Right lobe of liver (tissue), 6 donors: Measurements from ENCODE around the gene AVPI1. TPM values are rescaled to one million over a fixed set of nuclear protein-coding genes. Genes with fewer than 3 reads are reported as not detected.
A peak's percentile ranks its signal among the peaks of the same experiment; 100 is the strongest.

Source experiments
- ATAC-seq, 4 donors: fragments of 200-7000 bp; cut with Tn5 transposase; one replicate each; pipeline ENCODE4 v1.9.1; 2020; ENCODE audit warnings: mild to moderate bottlenecking in 4 of 4, moderate library complexity in 4 of 4
- DNase-seq, 3 donors: peaks; one replicate each; pipeline ENCODE4 v3.0.0-alpha.2; 2020
- H3K27ac ChIP-seq, 3 donors: fragments of 200-600 bp; one replicate each; pipeline ENCODE4 v1.8.0; 2022
- H3K27me3 ChIP-seq, 2 donors: fragments of 200-600 bp; one replicate each; pipeline ENCODE4 v1.8.0; 2022
- H3K36me3 ChIP-seq, 4 donors: fragments of 200-600 bp; sonication (generic) in 1 of 4; one replicate each; pipeline versions ENCODE4 v1.5.1 to v1.8.0; 2017 to 2022; ENCODE audit warnings: control low read depth in 1 of 4
- H3K4me1 ChIP-seq, 4 donors: fragments of 200-600 bp; sonication (generic) in 1 of 4; one replicate each; pipeline versions ENCODE4 v1.5.1 to v1.8.0; 2017 to 2022; ENCODE audit warnings: control low read depth in 1 of 4
- H3K4me3 ChIP-seq, 3 donors: fragments of 200-600 bp; one replicate each; pipeline ENCODE4 v1.8.0; 2022
- H3K9me3 ChIP-seq, 4 donors: fragments of 200-600 bp; sonication (generic) in 1 of 4; one replicate each; pipeline versions ENCODE4 v1.5.1 to v1.8.0; 2017 to 2022; ENCODE audit warnings: control low read depth in 1 of 4
- POLR2A ChIP-seq: fragments of 450-650 bp; IDR thresholded peaks from one replicate; pipeline ENCODE4 v1.6.1; 2017; ENCODE audit warnings: antibody characterized with exemption, mild to moderate bottlenecking
- WGBS: methylation state at CpG from one replicate; pipeline ENCODE4 v1.1.6; 2018; ENCODE audit warnings: low coverage, low lambda C conversion rate; ENCODE audit not compliant: insufficient coverage; ENCODE audit errors: missing lambda C conversion rate; 5-methylcytosine and 5-hydroxymethylcytosine counted together
- intact Hi-C, 2 donors: fragments of 100-400 bp; cut with DNase I; formaldehyde crosslinking; loops; one replicate each; pipeline versions ENCODE4 v1.11.2 to v1.14.1; 2022
- total RNA-seq, 6 experiments: library from RNA; depleted of rRNA in 2 of 6; stranded (reverse); fragments of >200 nt in 2 of 6; fragmentation: NEBNext Ultra II Directional in 3 of 6; extraction: Animal tissue kit (Norgen Biotek cat#: 25700) in 3 of 6; gene quantifications; one replicate each; pipeline versions ENCODE4 v1.1.0 to v1.2.4, GENCODE V29; 2016 to 2023
- TF ChIP-seq, protein P1 (sequence below), 4 donors: fragments of 200-600 bp in 3 of 4; fragments of 450-650 bp in 1 of 4; IDR thresholded peaks; one replicate each; pipeline versions ENCODE4 v1.5.1 to v1.8.0; 2016 to 2022; ENCODE audit warnings: antibody characterized with exemption in 4 of 4, mild to moderate bottlenecking in 2 of 4
- donor health status: DM: no; HTN: yes; CAD: no.
- donor health status: DM: no; HTN: no; CAD: no.
- donor health status: DM: no; HTN: no; CAD: no.
- donor health status: DM: no; HTN: yes; CAD: no.
- donor health status: DM: no; HTN: yes; CAD: no.

AVPI1 gene
- total RNA-seq, 6 experiments from 2014 or later = 10.3 to 27.0 (median 20.2) TPM

- Histone ChIP-seq H3K4me1 (peaks cover 0 to 32% (median 12%) of the 10 kb centered on the region in 4 donors), H3K27me3 (no peaks in the 10 kb centered on the region), H3K36me3 (peaks cover 0 to 45% (median 25%) of the 10 kb centered on the region in 4 donors), H3K4me3 (no peak overlapping the region), H3K9me3 (no peaks in the 10 kb centered on the region), H3K27ac (no peak overlapping the region)
- WGBS = 84% methylated on average over 6 of the region's 16 CpGs
- no peak for ATAC-seq
- TF ChIP-seq, protein P1, sequence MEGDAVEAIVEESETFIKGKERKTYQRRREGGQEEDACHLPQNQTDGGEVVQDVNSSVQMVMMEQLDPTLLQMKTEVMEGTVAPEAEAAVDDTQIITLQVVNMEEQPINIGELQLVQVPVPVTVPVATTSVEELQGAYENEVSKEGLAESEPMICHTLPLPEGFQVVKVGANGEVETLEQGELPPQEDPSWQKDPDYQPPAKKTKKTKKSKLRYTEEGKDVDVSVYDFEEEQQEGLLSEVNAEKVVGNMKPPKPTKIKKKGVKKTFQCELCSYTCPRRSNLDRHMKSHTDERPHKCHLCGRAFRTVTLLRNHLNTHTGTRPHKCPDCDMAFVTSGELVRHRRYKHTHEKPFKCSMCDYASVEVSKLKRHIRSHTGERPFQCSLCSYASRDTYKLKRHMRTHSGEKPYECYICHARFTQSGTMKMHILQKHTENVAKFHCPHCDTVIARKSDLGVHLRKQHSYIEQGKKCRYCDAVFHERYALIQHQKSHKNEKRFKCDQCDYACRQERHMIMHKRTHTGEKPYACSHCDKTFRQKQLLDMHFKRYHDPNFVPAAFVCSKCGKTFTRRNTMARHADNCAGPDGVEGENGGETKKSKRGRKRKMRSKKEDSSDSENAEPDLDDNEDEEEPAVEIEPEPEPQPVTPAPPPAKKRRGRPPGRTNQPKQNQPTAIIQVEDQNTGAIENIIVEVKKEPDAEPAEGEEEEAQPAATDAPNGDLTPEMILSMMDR (IDR thresholded peaks at IDR 0.05) = no peak
- no peak for TF ChIP-seq POLR2A
- intact Hi-C loops = loop anchor here in 1 of 2 donors (10.0 kb wide), 1 partner anchor 55 kb away; the partner anchor contains the start of gene ZFYVE27
- DNase-seq = no peak
Measured at GRCh38 chr10:97679594-97679993, 7.4 kb downstream of the AVPI1 start.

DNA sequence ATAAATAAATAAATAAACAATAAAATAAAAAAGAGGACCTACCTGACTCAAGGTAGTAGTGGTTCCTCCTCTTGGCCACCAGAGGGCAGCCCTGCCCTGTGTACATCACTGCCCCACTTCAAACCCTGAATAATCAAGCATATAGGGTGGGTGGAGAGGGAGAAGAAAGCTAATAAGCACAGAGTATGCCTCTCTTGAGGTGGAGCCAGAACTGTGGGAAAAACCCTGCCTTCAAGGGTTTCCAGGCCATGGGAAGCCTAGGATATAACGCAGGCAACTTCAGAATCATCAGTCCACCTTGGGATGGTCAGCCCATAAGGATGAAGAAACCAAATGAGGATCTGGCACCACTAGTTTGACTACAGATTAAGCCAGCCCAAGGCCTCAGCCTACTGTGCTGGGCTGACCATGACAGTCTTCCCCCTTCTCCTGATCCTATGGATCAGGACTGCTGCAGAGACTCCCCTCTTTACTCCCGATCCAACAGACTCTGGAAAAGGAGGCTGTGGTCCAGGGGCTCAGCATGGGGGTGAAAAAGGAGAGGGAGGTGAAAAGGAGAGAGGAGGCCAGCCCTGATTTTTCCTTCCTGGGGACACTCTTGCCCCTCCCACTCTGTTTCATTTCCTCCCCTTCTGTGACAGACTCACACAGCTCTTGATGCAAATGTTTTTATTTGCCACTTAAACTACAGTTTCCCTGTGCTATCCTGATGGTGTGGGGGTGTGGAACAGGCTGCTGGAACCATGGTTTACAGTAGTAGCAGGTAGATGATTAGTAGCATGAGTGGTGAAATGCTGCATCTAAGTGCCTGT lies 10.1 kb downstream of the AVPI1 start:
- 100% methylated on average over 1 of the region's 2 CpGs for WGBS
- ATAC-seq (peak; percentile 80 to 85 (median 82)), DNase-seq (no peak)
- intact Hi-C loops = loop anchor here in 1 of 2 donors (10.0 kb wide), 1 partner anchor 58 kb away; the partner anchor contains the start of gene ZFYVE27
- H3K27me3 ChIP-seq = no peaks in the 10 kb centered on the region
- peaks cover 0 to 10% (median under 1%) of the 10 kb centered on the region in 4 donors for H3K4me1 ChIP-seq
- H3K36me3 ChIP-seq = peaks cover 0 to 51% (median 27%) of the 10 kb centered on the region in 4 donors
- TF ChIP-seq, protein P1 (IDR thresholded peaks at IDR 0.05) = peak; percentile 70 to 93 (median 91)
- TF ChIP-seq POLR2A = peak; percentile 13
- H3K9me3 ChIP-seq = no peaks in the 10 kb centered on the region
- H3K4me3 ChIP-seq = no peak overlapping the region
- H3K27ac ChIP-seq = no peak overlapping the region

GRCh38 chr10:97675222-97675621 lies 11.8 kb downstream of the AVPI1 start:
- Histone ChIP-seq H3K4me3 (no peak overlapping the region), H3K9me3 (no peaks in the 10 kb centered on the region), H3K36me3 (peaks cover 0 to 51% (median 27%) of the 10 kb centered on the region in 4 donors), H3K27ac (no peak overlapping the region), H3K4me1 (peaks cover 0 to 8% (median 0%) of the 10 kb centered on the region in 4 donors), H3K27me3 (no peaks in the 10 kb centered on the region)
- DNase-seq (no peak), ATAC-seq (no peak)
- TF ChIP-seq, protein P1 (IDR thresholded peaks at IDR 0.05) = no peak
- no peak for TF ChIP-seq POLR2A
- no CpG with 5 or more reads among the region's 9 CpGs for WGBS
- intact Hi-C loops = loop anchor here in 1 of 2 donors (10.0 kb wide), 1 partner anchor 60 kb away; the partner anchor contains the start of gene ZFYVE27

- Histone ChIP-seq H3K9me3 (no peaks in the 10 kb centered on the region), H3K27ac (no peak overlapping the region), H3K36me3 (peaks cover 0 to 43% (median 23%) of the 10 kb centered on the region in 4 donors), H3K4me3 (no peak overlapping the region), H3K4me1 (peaks cover 0 to 8% (median 0%) of the 10 kb centered on the region in 4 donors), H3K27me3 (no peaks in the 10 kb centered on the region)
- WGBS = 59% methylated on average over 6 of the region's 8 CpGs
- intact Hi-C loops = loop anchor here in 1 of 2 donors (10.0 kb wide), 1 partner anchor 61 kb away; the partner anchor contains the start of gene ZFYVE27
- peak in 1 of 3 donors; percentile 67 for DNase-seq
- no peak for TF ChIP-seq POLR2A
- TF ChIP-seq, protein P1 (IDR thresholded peaks at IDR 0.05) = no peak
- peak; percentile 42 to 72 (median 53) for ATAC-seq
Measured at GRCh38 chr10:97673736-97674525, 13.1 kb downstream of the AVPI1 start.
